RKO (cell line): ENCODE measurements around the gene PRDM7.

Source experiments
- DNase-seq: peaks from one replicate; pipeline ENCODE4 v3.0.0-alpha.2; 2016; ENCODE audit warnings: low spot score

PRDM7 gene

GRCh38 chr16:90035902-90036301 lies 41.2 kb downstream of the PRDM7 start:
- DNase-seq = no peak

- DNase-seq = no peak
These were observed 42.6 kb downstream of the PRDM7 start for GRCh38 chr16:90034504-90034903.

- no peak for DNase-seq
These were observed 43.7 kb downstream of the PRDM7 start for GRCh38 chr16:90033387-90033786.

GRCh38 chr16:90032674-90033331 lies 44.3 kb downstream of the PRDM7 start:
- no peak for DNase-seq

GRCh38 chr16:90031931-90032673 lies 45.0 kb downstream of the PRDM7 start:
- DNase-seq = no peak

GRCh38 chr16:90031186-90031930 lies 45.8 kb downstream of the PRDM7 start:
- no peak for DNase-seq

- no peak for DNase-seq
These were observed 48.1 kb downstream of the PRDM7 start for GRCh38 chr16:90028985-90029384.

GRCh38 chr16:90027611-90028010 lies 49.5 kb downstream of the PRDM7 start:
- DNase-seq = no peak

- DNase-seq = no peak
These were observed 51.0 kb downstream of the PRDM7 start for GRCh38 chr16:90026135-90026534.

- no peak for DNase-seq
These were observed 54.1 kb downstream of the PRDM7 start for GRCh38 chr16:90023078-90023447.

GRCh38 chr16:90022209-90023077 lies 54.7 kb downstream of the PRDM7 start:
- peak; percentile 91 for DNase-seq

- no peak for DNase-seq
These were observed 56.2 kb downstream of the PRDM7 start for GRCh38 chr16:90020838-90021382.

GRCh38 chr16:90020260-90020837 lies 56.8 kb downstream of the PRDM7 start:
- DNase-seq = no peak

GRCh38 chr16:90019543-90020259 lies 57.4 kb downstream of the PRDM7 start:
- DNase-seq = peak; percentile 67

GRCh38 chr16:90018652-90019542 lies 58.2 kb downstream of the PRDM7 start, which contains the start of gene DBNDD1:
DBNDD1 (minus strand) TSS chr16:90019456; CDS start chr16:90019341, 115 bp downstream.
- DNase-seq = no peak

- no peak for DNase-seq
These were observed 58.9 kb downstream of the PRDM7 start for GRCh38 chr16:90018297-90018651.

GRCh38 chr16:90016339-90016950 lies 60.7 kb downstream of the PRDM7 start:
- no peak for DNase-seq

- DNase-seq = no peak
These were observed 61.4 kb downstream of the PRDM7 start for GRCh38 chr16:90015586-90016338.
